Activated CD4-positive, CD25-positive, alpha-beta regulatory T cell treated with anti-CD3 and anti-CD28 coated beads, Interleukin-2, amount 50 U/mL, for 16 hours (primary cell): ENCODE results near the gene KCNV2.

Experiments
- DNase-seq: peaks from one replicate; pipeline ENCODE4 v3.0.0-alpha.2; 2020; ENCODE audit warnings: low read depth, low spot score

KCNV2 gene

DNA sequence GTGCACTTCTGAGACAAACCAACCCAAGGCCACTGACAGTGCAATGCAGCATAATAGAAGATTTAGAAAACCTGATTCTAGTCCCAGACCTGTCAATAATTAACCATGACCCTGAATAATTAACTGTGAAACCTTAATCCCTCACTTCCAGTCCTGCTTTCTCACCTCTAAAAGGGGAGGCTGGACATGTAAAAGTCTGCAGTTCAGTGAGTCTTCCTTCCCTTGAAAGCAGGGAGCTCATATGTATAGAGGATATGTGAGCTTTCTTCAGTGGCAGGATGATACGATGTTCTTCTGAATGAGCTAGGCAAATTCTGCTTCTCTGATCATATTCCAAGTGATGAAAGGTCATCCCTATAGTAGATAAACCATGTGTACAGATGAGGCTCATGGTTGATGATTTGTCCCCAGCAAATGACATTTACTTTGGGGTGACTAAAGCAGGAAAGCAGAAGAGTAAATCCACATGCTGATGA lies 2.9 kb downstream of the KCNV2 start:
- no peak for DNase-seq

DNA sequence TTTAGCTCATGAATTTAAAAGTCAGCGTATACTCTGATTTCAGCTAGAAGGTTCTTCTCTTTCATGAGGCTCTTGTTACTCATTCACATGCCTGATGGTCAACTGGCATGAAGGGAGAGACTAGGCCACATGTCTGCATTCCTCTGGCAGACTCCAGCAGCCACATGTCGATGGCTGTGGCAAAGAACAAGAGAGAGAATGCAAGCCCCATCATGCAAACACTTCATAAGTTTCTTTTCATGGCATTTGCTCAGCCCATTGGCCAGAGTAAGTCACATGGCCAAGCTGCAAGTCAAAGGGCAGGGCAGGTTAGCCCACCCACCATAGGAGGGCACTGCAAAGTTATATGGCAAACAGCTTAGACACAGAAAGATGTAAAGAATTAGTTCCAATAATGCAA lies 5.4 kb downstream of the KCNV2 start:
- DNase-seq: no peak

- no peak for DNase-seq
Measured at GRCh38 chr9:2723376-2724065, 6.2 kb downstream of the KCNV2 start.

DNA sequence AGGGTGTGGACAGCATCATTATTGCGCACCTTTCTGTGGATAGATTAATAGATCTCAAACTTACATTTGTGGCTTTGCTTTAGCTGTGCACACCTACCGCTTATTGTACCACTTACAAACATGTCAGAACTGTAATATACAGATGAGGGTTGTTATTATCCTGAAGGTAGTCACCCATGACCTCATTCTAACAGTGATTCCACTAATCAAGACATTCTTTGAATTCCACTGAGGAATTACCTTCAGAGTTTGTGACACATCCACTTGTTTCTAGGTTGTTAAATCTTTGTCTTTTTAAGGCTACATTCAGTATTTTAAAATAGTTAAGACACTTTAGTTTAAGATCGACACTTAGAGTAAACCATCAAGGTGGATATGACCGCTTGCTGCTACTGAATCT lies 7.8 kb downstream of the KCNV2 start:
- no peak for DNase-seq

DNA sequence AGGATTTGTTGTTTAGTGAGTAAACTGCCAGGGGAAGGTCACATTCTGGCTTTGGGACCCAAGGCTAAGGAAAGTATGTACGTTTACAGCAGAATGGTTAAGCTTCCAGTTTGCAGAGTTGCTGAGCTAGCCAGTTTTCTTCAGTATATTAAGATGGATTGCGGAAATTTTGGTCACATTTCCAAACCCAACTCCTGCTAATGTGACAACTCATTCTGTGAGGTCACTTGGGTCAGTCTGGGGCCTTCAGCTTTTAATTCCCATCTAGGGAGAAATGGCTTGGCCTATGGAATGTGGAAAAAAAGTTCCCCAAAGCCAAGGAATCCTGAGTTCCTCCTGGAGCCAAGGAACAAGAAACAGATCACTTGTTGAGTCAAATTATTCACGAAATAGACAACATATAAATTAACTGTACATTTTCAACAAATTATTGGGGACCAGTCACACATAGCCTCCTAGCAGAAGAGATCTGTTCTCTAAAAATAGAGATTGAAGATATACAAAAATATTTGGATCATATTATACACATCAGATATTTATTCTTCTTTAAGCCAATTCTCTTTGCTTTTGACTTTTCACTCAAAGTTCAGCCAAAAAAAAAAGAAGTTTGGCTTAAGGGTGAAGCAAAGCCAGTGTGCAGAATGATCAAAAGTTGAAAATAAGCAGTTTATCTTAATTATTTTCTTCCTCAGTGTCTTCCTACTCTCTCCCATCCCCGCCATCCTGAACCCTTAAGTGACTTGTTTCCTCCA lies 8.8 kb downstream of the KCNV2 start:
- DNase-seq: no peak

DNA sequence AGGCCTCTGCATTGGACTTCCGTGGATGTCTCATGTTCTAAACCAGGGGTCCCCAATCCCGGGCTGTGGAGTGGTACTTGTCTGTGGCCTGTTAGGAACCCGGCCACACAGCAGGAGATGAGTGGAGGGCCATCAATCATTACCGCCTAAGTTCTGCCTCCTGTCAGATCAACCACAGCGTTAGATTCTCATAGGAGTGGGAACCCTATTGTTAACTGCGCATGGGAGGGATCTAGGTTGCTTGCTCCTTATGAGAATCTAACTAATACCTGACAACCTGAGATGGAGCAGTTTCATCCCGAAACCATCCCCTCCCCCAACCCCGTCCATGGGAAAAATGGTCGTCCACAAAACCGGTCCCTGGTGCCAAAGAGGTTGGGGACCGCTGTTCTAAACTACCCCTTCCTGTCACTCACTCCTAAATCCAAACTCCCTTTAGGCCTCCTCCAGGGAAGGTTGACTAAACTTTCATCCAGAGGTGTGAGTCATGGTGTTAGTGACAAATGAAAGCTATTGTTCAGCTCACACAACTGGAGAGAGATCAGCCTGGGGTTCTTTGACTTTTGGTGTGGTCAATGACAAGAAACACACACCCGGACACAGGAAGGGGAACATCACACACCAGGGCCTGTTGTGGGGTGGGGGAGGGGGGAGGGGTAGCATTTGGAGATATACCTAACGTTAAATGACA lies 9.5 kb downstream of the KCNV2 start:
- DNase-seq: no peak

DNA sequence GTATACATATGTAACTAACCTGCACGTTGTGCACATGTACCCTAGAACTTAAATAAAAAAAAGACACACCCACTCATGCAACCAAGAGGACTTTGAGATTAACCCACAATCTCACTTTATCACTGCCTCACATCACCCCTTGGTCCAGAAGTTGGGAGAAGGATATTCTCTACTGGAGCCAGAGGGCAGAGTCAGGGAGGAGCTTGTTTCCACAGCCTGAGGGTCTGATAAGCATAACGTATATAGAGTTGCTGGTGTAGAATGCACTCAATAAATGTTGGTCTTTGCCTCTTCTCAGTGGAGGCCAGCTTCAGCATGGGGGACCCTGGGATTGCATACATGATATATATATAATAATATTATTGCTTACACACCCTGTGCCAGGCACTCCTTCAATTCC lies 10.1 kb downstream of the KCNV2 start:
- DNase-seq: no peak

DNA sequence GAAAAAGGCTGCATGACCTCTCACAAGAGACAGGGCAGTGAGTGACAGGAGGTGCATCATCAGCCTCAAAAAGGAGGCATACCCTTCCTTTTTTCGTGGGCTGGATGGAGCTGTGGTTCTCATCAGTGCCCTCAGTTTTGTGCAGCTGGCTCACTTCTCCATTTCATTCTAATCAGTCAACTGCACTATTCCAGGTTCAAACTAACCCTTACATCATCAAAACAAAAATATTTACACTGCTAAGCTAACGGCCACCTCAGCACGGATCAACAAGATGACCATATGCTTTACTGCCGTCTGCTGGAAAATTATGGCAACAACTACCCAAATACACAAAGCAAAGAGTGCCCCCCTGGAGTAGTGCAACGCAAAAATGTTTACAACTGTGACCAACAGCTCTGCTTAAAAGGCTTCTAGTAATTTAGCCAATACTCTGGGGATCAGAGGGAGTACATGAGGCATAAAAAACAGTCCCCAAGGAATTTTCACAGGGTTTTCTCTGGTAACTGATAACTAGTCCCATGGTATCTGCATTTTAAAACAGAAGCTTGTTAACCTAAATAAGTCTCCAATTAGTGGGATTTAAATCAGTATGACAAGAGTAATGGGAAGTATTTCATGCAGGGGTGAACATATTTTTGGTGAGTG lies 10.8 kb downstream of the KCNV2 start:
- no peak for DNase-seq

DNA sequence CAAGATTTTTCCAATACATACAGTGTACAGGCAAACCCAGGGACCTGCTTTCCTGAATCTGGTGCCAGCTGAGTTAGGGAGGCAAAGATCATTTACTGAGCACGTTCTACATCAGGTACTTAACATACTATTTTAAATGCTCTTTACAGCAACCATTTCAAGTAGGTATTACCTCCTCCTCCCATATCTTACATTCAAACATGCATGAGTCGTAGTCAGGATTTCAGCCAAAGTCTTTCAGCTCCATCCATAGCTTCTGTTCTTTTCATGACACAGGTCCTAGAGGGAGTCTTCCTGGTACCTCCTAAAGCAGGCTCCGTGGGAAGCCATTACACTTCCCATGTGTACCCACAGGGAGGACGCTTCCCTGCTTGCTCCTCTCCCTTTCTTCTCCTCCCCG lies 11.7 kb downstream of the KCNV2 start:
- no peak for DNase-seq

GRCh38 chr9:2729721-2730120 lies 12.4 kb downstream of the KCNV2 start:
- DNase-seq: no peak

DNA sequence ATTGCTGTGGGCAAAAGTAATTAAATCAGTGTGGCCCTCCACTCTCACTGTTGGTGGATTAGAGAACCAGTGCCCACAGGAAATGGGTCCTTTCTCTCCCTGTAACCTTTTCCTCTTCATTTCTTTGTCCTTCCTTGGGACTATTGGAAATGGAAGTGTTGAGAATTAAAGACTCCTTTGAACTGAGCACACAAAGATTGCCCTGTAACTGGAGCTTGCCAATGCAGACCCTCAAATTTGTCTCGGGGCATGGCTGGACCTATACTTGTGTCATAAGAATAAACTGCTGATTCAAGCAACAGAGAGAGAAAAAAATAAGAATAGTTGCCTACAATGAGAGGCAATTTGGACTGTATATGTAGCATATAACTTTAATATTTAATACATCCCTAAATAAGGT lies 13.7 kb downstream of the KCNV2 start:
- no peak for DNase-seq

GRCh38 chr9:2732492-2732891 lies 15.2 kb downstream of the KCNV2 start:
- DNase-seq: no peak

- DNase-seq: no peak
Measured at GRCh38 chr9:2740616-2741015, 23.3 kb downstream of the KCNV2 start.

DNA sequence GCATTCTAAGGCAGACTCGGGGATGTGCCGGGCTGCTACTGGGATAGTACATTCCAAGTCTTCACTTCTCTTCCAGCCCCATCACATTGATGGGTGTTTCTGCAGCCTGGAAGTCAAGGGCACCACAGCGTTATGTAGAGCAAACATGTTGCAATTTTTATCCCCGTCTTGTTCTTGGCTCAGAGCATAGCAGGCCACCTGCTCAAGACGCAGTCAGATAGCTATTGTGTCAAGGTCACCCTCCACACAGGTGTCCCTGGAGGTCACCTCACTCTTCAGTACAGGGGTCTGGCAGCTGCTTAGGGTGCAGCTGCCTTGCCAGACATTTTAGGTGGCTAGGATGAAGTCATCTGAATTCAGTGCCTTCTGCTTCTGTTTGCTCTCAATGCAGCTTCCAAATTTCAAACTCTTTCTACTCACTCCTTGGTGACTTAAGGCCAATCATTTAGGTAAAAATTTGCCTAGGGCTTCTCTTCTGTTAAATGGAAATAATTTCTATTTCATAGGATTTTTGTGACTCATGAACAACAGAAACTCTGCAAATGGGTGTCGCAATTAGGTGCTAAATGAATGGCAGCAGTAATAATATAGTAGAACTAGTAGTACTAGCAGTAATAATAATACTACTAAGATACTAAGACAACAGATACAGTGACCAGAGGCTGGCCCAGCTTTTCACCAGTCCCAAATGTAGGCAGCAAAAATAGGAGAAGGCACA lies 24.3 kb downstream of the KCNV2 start:
- no peak for DNase-seq

GRCh38 chr9:2742214-2742613 lies 24.9 kb downstream of the KCNV2 start:
- no peak for DNase-seq

DNA sequence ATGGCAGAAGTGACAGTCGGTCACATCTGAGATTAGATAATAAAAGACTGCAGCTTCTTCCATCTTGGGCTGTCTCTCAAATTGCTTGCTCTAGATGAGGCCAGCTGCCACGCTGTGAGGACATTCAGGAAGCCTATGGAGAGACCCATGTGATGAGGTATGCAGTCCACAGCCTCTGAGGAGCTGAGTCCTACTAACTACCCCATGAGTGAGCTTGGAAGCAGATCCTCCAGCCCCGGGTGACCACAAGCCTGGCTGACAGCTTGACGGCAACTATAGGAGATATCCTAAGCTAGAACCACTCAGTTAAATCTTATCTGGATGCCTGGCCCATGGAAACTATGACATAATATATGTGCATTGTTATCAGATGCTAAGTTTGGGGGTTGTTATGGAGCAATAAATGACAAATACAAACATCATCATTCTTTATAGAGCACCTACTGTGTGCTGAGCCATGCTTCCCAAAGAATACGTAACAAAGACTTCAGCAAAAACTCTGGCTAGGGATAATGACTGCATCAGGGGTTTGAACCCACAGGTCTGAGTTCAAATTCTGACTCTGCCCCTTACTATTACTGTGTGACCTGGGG lies 26.7 kb downstream of the KCNV2 start:
- no peak for DNase-seq

- no peak for DNase-seq
Measured at GRCh38 chr9:2745560-2746380, 28.5 kb downstream of the KCNV2 start.

DNA sequence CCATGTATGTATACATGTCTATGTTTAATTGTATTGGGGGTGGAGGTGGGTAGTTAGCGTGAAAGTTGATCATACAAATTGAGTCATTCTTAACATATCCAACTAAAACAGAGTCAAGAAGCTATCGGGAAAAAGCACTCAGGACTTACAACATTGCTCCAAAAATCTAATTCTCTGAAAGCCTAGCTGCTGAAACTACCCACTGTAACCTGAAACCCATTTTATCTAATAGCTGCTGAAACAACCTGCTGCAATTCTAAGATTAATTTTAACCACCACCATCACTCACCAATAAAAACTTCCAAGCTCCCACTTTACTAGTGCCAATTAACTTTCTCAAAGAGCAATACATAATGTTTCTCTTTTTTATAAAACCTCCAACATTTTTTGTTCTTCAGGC lies 32.2 kb downstream of the KCNV2 start:
- DNase-seq: no peak

DNA sequence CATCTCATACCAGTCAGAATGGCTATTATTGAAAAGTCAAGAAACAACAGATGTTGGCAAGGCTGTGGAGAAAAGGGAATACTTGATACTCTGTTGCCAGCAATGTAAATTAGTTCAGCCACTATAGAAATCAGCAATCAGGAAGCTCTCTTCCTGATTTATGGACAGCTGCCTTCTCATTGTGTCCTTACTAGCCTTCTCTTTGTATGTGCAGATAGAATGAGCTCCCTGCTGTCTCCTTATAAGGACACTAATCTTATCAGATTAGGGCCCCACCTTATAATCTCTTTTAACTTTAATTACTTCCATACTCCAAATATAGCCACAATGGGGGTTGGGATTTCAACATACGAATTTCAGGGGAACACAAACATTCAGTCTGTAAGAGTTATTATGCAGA lies 38.0 kb downstream of the KCNV2 start:
- DNase-seq: no peak

- no peak for DNase-seq
Measured at GRCh38 chr9:2758162-2758897, 41.0 kb downstream of the KCNV2 start.
